ENCODE measurements around the gene KCNIP4.

Gene KCNIP4

DNA sequence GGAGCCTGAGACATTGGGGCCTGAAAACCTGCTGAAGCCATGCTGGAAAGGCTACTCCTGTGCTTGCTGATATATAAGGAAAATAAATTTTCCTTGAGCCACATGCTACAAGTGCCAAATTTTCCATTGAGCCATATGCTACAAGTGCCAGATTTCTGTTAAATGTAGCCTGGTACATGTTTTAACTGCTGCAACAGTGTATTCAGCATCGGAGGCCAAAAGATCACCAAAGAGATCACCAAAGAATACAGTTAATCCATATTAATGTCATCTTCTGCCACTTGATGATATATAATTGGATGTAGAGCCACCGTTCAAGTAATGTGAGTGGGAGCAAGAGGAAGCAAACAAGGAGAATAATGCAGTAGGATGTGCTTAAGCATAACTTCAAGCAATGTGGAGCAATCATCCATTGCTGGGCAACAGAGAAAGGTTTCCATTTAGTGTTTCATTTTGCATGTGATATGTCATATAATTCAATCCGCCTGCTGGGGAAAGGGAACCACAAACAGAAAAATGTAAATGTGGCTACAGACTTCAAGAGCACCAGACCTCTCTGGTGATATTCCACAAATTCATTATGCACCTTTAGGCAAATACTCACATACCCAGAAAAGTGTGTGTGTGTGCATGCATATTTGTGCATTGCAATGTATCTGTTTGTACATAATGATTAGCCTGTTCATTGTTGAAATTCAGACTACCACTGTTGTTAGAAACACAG lies 295.9 kb downstream of the KCNIP4 start:
- TF ChIP-seq, protein P1, sequence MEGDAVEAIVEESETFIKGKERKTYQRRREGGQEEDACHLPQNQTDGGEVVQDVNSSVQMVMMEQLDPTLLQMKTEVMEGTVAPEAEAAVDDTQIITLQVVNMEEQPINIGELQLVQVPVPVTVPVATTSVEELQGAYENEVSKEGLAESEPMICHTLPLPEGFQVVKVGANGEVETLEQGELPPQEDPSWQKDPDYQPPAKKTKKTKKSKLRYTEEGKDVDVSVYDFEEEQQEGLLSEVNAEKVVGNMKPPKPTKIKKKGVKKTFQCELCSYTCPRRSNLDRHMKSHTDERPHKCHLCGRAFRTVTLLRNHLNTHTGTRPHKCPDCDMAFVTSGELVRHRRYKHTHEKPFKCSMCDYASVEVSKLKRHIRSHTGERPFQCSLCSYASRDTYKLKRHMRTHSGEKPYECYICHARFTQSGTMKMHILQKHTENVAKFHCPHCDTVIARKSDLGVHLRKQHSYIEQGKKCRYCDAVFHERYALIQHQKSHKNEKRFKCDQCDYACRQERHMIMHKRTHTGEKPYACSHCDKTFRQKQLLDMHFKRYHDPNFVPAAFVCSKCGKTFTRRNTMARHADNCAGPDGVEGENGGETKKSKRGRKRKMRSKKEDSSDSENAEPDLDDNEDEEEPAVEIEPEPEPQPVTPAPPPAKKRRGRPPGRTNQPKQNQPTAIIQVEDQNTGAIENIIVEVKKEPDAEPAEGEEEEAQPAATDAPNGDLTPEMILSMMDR (conservative IDR thresholded peaks at IDR 0.05; ENCODE audit: low read length): no peak
- TF ChIP-seq EZH2phosphoT487 (IDR thresholded peaks at IDR 0.05; ENCODE audit: borderline replicate concordance): no peak
- H3K27me3 ChIP-seq (ENCODE audit: insufficient read depth, low read length, poor library complexity, severe bottlenecking): no peaks in the 10 kb centered on the region
- no peak overlapping the region for H3K4me2 ChIP-seq (ENCODE audit: low read depth, low read length, poor library complexity, severe bottlenecking)
- no peaks in the 10 kb centered on the region for H4K20me1 ChIP-seq (ENCODE audit: insufficient read depth, low read length, poor library complexity, severe bottlenecking)
- H3K4me3 ChIP-seq (ENCODE audit: low read length, poor library complexity, severe bottlenecking): no peak overlapping the region
- H3K9ac ChIP-seq (ENCODE audit: low read depth, low read length, poor library complexity, severe bottlenecking): no peak overlapping the region
- H3K36me3 ChIP-seq (ENCODE audit: insufficient read depth, low read length): no peaks in the 10 kb centered on the region
- H2AFZ ChIP-seq (ENCODE audit: low read length): no peak overlapping the region
- H3K4me1 ChIP-seq (ENCODE audit: insufficient read depth, low read length, poor library complexity, severe bottlenecking): no peaks in the 10 kb centered on the region
- H3K9me2 ChIP-seq (replicated peaks; ENCODE audit: low read depth, low read length): no peaks in the 10 kb centered on the region
- H3K9me3 ChIP-seq (ENCODE audit: insufficient read depth, low read depth, low read length): no peaks in the 10 kb centered on the region
- H3F3A ChIP-seq (ENCODE audit: low read depth): no peaks in the 10 kb centered on the region
- H3K79me2 ChIP-seq (ENCODE audit: insufficient read depth, low read length): no peaks in the 10 kb centered on the region

DNA sequence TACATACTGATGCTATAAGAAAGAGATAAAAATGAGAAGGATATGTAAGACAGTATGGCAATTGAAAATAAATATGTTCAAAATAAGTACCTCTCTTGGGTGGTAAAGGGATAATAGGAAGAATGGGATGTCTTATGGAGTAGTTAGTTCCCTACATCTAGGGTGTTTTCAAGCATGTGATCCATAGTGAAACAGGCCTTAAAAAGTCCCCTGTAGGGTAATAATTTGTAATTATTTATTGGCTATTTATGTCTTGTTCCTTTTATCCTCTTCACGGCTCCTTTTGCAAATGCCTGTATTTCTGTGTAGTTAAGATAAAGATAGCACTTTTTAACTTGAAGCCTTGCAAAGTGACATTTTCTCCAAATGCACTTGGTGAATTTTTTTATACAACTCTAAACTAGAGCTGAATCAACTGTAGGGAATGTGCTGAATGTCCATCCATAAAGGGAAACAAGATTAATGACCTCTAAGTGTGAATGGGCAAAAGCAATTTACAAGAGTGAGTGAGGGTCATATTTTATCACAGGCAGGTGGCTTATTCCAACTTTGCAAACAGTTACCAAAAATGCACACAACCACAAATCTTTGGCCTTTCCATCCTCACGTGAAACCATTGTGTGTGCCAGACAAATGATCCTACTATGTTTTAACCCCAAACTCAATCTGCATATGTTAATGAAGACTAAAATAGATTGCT lies 299.0 kb downstream of the KCNIP4 start:
- Histone ChIP-seq H4K20me1 (ENCODE audit: insufficient read depth, low read length, poor library complexity, severe bottlenecking) (no peaks in the 10 kb centered on the region), H3K4me2 (ENCODE audit: low read depth, low read length, poor library complexity, severe bottlenecking) (no peak overlapping the region), H3K27me3 (ENCODE audit: insufficient read depth, low read length, poor library complexity, severe bottlenecking) (no peaks in the 10 kb centered on the region), H3K9me3 (ENCODE audit: insufficient read depth, low read depth, low read length) (no peaks in the 10 kb centered on the region), H3K9ac (ENCODE audit: low read depth, low read length, poor library complexity, severe bottlenecking) (no peak overlapping the region), H3K4me3 (ENCODE audit: low read length, poor library complexity, severe bottlenecking) (no peak overlapping the region), H3K79me2 (ENCODE audit: insufficient read depth, low read length) (no peaks in the 10 kb centered on the region), H3F3A (ENCODE audit: low read depth) (no peaks in the 10 kb centered on the region), H3K9me2 (replicated peaks; ENCODE audit: low read depth, low read length) (no peaks in the 10 kb centered on the region), H2AFZ (ENCODE audit: low read length) (no peak overlapping the region), H3K4me1 (ENCODE audit: insufficient read depth, low read length, poor library complexity, severe bottlenecking) (no peaks in the 10 kb centered on the region), H3K36me3 (ENCODE audit: insufficient read depth, low read length) (no peaks in the 10 kb centered on the region)
- no peak for TF ChIP-seq EZH2phosphoT487 (IDR thresholded peaks at IDR 0.05; ENCODE audit: borderline replicate concordance)
- TF ChIP-seq, protein P1 (conservative IDR thresholded peaks at IDR 0.05; ENCODE audit: low read length): no peak

DNA sequence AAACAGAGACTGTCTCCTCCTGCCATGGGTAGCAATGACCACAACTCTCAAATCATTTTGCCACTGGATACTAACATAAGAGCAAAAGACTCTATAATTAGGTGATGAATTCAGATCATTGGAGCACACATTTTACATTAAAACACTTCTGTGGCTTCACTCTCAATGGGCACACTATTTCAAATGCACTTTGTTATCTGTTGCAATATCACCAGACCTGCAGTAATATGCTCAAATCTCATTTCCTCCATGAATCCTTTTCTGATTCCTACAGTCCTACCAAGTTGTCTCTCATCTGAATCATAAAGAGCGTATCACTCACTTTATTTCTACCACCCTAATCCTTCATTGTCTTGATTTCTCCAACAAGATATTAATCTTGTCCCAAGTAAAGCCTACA lies 302.8 kb downstream of the KCNIP4 start:
- no peaks in the 10 kb centered on the region for H3K9me3 ChIP-seq (ENCODE audit: insufficient read depth, low read depth, low read length)
- H4K20me1 ChIP-seq (ENCODE audit: insufficient read depth, low read length, poor library complexity, severe bottlenecking): no peaks in the 10 kb centered on the region
- H3K36me3 ChIP-seq (ENCODE audit: insufficient read depth, low read length): no peaks in the 10 kb centered on the region
- H2AFZ ChIP-seq (ENCODE audit: low read length): no peak overlapping the region
- H3K9ac ChIP-seq (ENCODE audit: low read depth, low read length, poor library complexity, severe bottlenecking): no peak overlapping the region
- no peak for TF ChIP-seq EZH2phosphoT487 (IDR thresholded peaks at IDR 0.05; ENCODE audit: borderline replicate concordance)
- TF ChIP-seq, protein P1 (conservative IDR thresholded peaks at IDR 0.05; ENCODE audit: low read length): no peak
- H3K4me3 ChIP-seq (ENCODE audit: low read length, poor library complexity, severe bottlenecking): no peak overlapping the region
- no peaks in the 10 kb centered on the region for H3F3A ChIP-seq (ENCODE audit: low read depth)
- H3K27me3 ChIP-seq (ENCODE audit: insufficient read depth, low read length, poor library complexity, severe bottlenecking): no peaks in the 10 kb centered on the region
- H3K4me2 ChIP-seq (ENCODE audit: low read depth, low read length, poor library complexity, severe bottlenecking): no peak overlapping the region
- H3K79me2 ChIP-seq (ENCODE audit: insufficient read depth, low read length): no peaks in the 10 kb centered on the region
- no peaks in the 10 kb centered on the region for H3K4me1 ChIP-seq (ENCODE audit: insufficient read depth, low read length, poor library complexity, severe bottlenecking)
- no peaks in the 10 kb centered on the region for H3K9me2 ChIP-seq (replicated peaks; ENCODE audit: low read depth, low read length)
